Measurements from ENCODE around the gene JAML. TPM values are rescaled to one million over a fixed set of nuclear protein-coding genes. Genes with fewer than 3 reads are reported as not detected.

Gene JAML
- total and polyA plus RNA-seq, 2 of the 13 experiments (the other 11 are each of a cell fraction or from before 2014, with no cell fraction given): 2.0 to 3.3 TPM

DNA sequence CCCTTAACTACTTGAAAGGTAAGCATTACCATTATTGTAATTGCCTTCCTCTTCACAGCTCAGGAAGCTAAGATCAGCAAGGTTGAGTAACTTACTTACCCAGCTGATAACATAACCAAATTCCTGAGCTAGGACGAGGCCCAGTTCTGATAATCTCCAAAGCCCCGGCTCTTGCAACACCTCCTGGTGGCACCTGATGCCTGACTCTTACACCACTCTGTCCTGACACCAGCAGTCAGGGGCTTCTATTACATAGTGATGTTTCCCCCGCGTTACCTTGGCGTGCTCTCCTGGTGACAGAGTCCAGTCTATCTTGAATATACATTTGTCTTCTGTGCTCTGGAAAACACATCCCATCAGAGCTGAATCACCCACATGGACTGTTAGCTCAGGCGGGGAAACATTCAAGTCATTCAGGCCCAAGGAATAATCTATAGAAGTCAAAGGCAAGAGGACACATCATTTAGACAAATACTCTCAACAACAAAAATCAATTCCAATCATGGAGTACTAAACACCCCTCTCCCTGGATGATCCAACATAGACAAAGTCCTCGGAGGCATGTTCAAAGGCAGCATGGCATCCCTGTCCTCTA, 12.6 kb downstream of the JAML start (continued):
- TF ChIP-seq, protein P1, sequence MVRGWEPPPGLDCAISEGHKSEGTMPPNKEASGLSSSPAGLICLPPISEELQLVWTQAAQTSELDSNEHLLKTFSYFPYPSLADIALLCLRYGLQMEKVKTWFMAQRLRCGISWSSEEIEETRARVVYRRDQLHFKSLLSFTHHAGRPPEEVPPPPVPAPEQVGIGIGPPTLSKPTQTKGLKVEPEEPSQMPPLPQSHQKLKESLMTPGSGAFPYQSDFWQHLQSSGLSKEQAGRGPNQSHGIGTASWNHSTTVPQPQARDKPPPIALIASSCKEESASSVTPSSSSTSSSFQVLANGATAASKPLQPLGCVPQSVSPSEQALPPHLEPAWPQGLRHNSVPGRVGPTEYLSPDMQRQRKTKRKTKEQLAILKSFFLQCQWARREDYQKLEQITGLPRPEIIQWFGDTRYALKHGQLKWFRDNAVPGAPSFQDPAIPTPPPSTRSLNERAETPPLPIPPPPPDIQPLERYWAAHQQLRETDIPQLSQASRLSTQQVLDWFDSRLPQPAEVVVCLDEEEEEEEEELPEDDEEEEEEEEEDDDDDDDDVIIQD (CRISPR knock-in tag; IDR thresholded peaks at IDR 0.05; ENCODE audit: low read depth): peak; percentile 81; the same call in 1 of the 2 replicates
- TF ChIP-seq FOXC1 (CRISPR knock-in tag; IDR thresholded peaks at IDR 0.05; ENCODE audit: borderline replicate concordance): peak; percentile 52; the same call in 1 of the 2 replicates
- TF ChIP-seq ZNF644 (CRISPR knock-in tag; IDR thresholded peaks at IDR 0.05; ENCODE audit: low read depth): 0 out of 2 replicates have a peak, but pooled peaks have one; percentile 82
- TF ChIP-seq ZBTB26 (CRISPR knock-in tag; IDR thresholded peaks at IDR 0.05; ENCODE audit: borderline replicate concordance): peak; percentile 90; the same call in 1 of the 2 replicates
- TF ChIP-seq LCORL (IDR thresholded peaks at IDR 0.05): no peak
- peak; percentile 94 for TF ChIP-seq LCORL (CRISPR knock-in tag; IDR thresholded peaks at IDR 0.05)
- TF ChIP-seq BRD4 (CRISPR knock-in tag; IDR thresholded peaks at IDR 0.05): peak; percentile 82
- no peak for TF ChIP-seq KLF6 (CRISPR knock-in tag; IDR thresholded peaks at IDR 0.05)
- TF ChIP-seq PRPF4 (IDR thresholded peaks at IDR 0.05; ENCODE audit: low read depth, low read length, poor library complexity, severe bottlenecking): no peak
- peak; percentile 43; the same call in 1 of the 2 replicates for TF ChIP-seq YEATS2 (CRISPR knock-in tag; IDR thresholded peaks at IDR 0.05; ENCODE audit: borderline replicate concordance)
- TF ChIP-seq RFXAP (CRISPR knock-in tag; IDR thresholded peaks at IDR 0.05; ENCODE audit: borderline replicate concordance): peak; percentile 92
- TF ChIP-seq ZNF746 (CRISPR knock-in tag; IDR thresholded peaks at IDR 0.05): peak; percentile 48; the same call in 1 of the 2 replicates
- TF ChIP-seq RBFOX2 (IDR thresholded peaks at IDR 0.05; ENCODE audit: low read depth, low read length): peak; percentile 54
- peak; percentile 75 for TF ChIP-seq HOXA3 (CRISPR knock-in tag; IDR thresholded peaks at IDR 0.05)
- peak; percentile 67; the same call in 1 of the 2 replicates for TF ChIP-seq ZNF788 (CRISPR knock-in tag; IDR thresholded peaks at IDR 0.05; ENCODE audit: borderline replicate concordance)
- no peak for TF ChIP-seq KLF11 (CRISPR knock-in tag; IDR thresholded peaks at IDR 0.05)
- no peak for TF ChIP-seq TP53 (CRISPR knock-in tag; conservative IDR thresholded peaks at IDR 0.05)
- TF ChIP-seq, protein P2, sequence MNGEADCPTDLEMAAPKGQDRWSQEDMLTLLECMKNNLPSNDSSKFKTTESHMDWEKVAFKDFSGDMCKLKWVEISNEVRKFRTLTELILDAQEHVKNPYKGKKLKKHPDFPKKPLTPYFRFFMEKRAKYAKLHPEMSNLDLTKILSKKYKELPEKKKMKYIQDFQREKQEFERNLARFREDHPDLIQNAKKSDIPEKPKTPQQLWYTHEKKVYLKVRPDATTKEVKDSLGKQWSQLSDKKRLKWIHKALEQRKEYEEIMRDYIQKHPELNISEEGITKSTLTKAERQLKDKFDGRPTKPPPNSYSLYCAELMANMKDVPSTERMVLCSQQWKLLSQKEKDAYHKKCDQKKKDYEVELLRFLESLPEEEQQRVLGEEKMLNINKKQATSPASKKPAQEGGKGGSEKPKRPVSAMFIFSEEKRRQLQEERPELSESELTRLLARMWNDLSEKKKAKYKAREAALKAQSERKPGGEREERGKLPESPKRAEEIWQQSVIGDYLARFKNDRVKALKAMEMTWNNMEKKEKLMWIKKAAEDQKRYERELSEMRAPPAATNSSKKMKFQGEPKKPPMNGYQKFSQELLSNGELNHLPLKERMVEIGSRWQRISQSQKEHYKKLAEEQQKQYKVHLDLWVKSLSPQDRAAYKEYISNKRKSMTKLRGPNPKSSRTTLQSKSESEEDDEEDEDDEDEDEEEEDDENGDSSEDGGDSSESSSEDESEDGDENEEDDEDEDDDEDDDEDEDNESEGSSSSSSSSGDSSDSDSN (CRISPR knock-in tag; IDR thresholded peaks at IDR 0.05): 0 out of 2 replicates have a peak, but pooled peaks have one; percentile 12
- TF ChIP-seq KDM2A (CRISPR knock-in tag; IDR thresholded peaks at IDR 0.05; ENCODE audit: borderline replicate concordance, low read depth): peak; percentile 70; the same call in 1 of the 2 replicates
- no peak for TF ChIP-seq DZIP1 (CRISPR knock-in tag; IDR thresholded peaks at IDR 0.05)
- peak; percentile 81 for TF ChIP-seq ZBTB43 (CRISPR knock-in tag; conservative IDR thresholded peaks at IDR 0.05)
- peak; percentile 91; the same call in 1 of the 2 replicates for TF ChIP-seq SNAPC2 (CRISPR knock-in tag; IDR thresholded peaks at IDR 0.05)
